GM12878 (cell line): ENCODE measurements around the gene PRKCE. TPM values are rescaled to one million over a fixed set of nuclear protein-coding genes. Genes with fewer than 3 reads are reported as not detected.

Experiments
- ATAC-seq: fragments of 200-7000 bp; cut with Tn5 transposase; 3 replicates; pipeline ENCODE4 v1.9.1; 2020; ENCODE audit warnings: mild to moderate bottlenecking, moderate library complexity
- BruUV-seq: library from RNA; stranded (reverse); fragments of 400-500 nt; replicated peaks from 2 replicates; lab custom pipeline; 2021; lab: Mats Ljungman, UMichigan
- CTCF ChIA-PET: fragments of 300-600 bp; sonication (Branson Sonifier 250); formaldehyde crosslinking; extraction: SDS; loops from one replicate; lab custom pipeline; 2021; ENCODE audit warnings: inconsistent platforms; lab: Yijun Ruan, JAX
- POLR2A ChIA-PET: fragments of 350-600 bp; formaldehyde crosslinking; extraction: SDS; loops from one replicate; lab custom pipeline; 2021; ENCODE audit warnings: inconsistent platforms; lab: Charles Lee
- RAD21 ChIA-PET: fragments of 300-600 bp; sonication (Branson Sonifier 250); formaldehyde crosslinking; loops from one replicate; lab custom pipeline; 2023; ENCODE audit warnings: antibody characterized with exemption; ENCODE audit not compliant: unreplicated experiment; lab: Charles Lee
- SMC1A ChIA-PET: fragments of 300-600 bp; sonication (Branson Sonifier 250); formaldehyde crosslinking; loops from one replicate; lab custom pipeline; 2023; ENCODE audit not compliant: unreplicated experiment, uncharacterized antibody; lab: Charles Lee
- DNase-seq: peaks from one replicate; pipeline ENCODE4 v3.0.0-alpha.2; 2011; ENCODE audit warnings: low read depth, low spot score
- FAIRE-seq: peaks from 3 replicates; lab custom pipeline; 2011; peaks lifted over from hg19 to GRCh38; lab: Jason Lieb, UNC
- H2AFZ ChIP-seq: 2 replicates; pipeline ENCODE4 v1.6.0; 2011; ENCODE audit warnings: low read depth, low read length, control low read depth; ENCODE audit not compliant: control insufficient read depth
- H3K27ac ChIP-seq: 2 replicates; pipeline ENCODE4 v1.5.1; 2011; ENCODE audit warnings: control low read depth; ENCODE audit not compliant: control insufficient read depth, insufficient read depth
- H3K27me3 ChIP-seq, 2 experiments: replicated peaks in 1 of 2; 2 replicates each; pipeline versions ENCODE4 v1.6.0 to v1.6.1; 2011; ENCODE audit warnings: low read length in 1 of 2; ENCODE audit not compliant: control insufficient read depth in 2 of 2, insufficient read depth in 2 of 2
- H3K36me3 ChIP-seq, 2 experiments: 2 replicates each; pipeline ENCODE4 v1.5.1; 2011; ENCODE audit warnings: low read length in 1 of 2; ENCODE audit not compliant: control insufficient read depth in 2 of 2, insufficient read depth in 2 of 2
- H3K4me1 ChIP-seq: 2 replicates; pipeline ENCODE4 v1.6.1; 2011; ENCODE audit warnings: mild to moderate bottlenecking, low read length, moderate library complexity, mixed read lengths; ENCODE audit not compliant: control insufficient read depth, insufficient read depth
- H3K4me2 ChIP-seq: 2 replicates; pipeline ENCODE4 v1.6.0; 2011; ENCODE audit warnings: control low read depth; ENCODE audit not compliant: control insufficient read depth, insufficient read depth
- H3K4me3 ChIP-seq: fragments of 200-600 bp; sonication (generic); 2 replicates; pipeline ENCODE4 v1.5.1; 2016
- H3K79me2 ChIP-seq: 2 replicates; pipeline ENCODE4 v1.6.0; 2011; ENCODE audit warnings: low read length; ENCODE audit not compliant: control insufficient read depth, insufficient read depth
- H3K9ac ChIP-seq: 2 replicates; pipeline ENCODE4 v1.8.0; 2011; ENCODE audit warnings: low read length, control low read depth, mixed read lengths; ENCODE audit not compliant: control insufficient read depth, insufficient read depth
- H3K9me3 ChIP-seq: replicated peaks from 3 replicates; pipeline ENCODE4 v1.5.1; 2011; ENCODE audit warnings: mild to moderate bottlenecking, low read length; ENCODE audit not compliant: control insufficient read depth, insufficient read depth
- H4K20me1 ChIP-seq: 2 replicates; pipeline ENCODE4 v1.6.0; 2011; ENCODE audit not compliant: control insufficient read depth, insufficient read depth
- BHLHE40 ChIP-seq, 2 experiments: fragments of 450-650 bp in 1 of 2; IDR thresholded peaks; 2 replicates each; pipeline ENCODE4 v1.6.1; 2011 to 2017; ENCODE audit warnings: low read depth in 2 of 2, borderline replicate concordance in 1 of 2, improper control_type of control experiment in 1 of 2, low read length in 1 of 2, mild to moderate bottlenecking in 1 of 2
- BMI1 ChIP-seq: fragments of 450-650 bp; IDR thresholded peaks from 2 replicates; pipeline ENCODE4 v1.6.1; 2016; ENCODE audit warnings: mild to moderate bottlenecking, moderate library complexity, borderline replicate concordance
- DPF2 ChIP-seq: fragments of 450-650 bp; IDR thresholded peaks from 2 replicates; pipeline ENCODE4 v1.6.1; 2017; ENCODE audit warnings: mild to moderate bottlenecking
- HSF1 ChIP-seq: fragments of 150-350 bp; IDR thresholded peaks from 2 replicates; pipeline ENCODE4 v1.6.1; 2014; ENCODE audit warnings: mild to moderate bottlenecking, low read depth, low read length
- IKZF2 ChIP-seq, 2 experiments: fragments of 450-650 bp; IDR thresholded peaks; 2 replicates each; pipeline ENCODE4 v1.6.1; 2017; ENCODE audit warnings: mild to moderate bottlenecking in 2 of 2, moderate library complexity in 2 of 2
- LARP7 ChIP-seq: fragments of 450-650 bp; IDR thresholded peaks from 2 replicates; pipeline ENCODE4 v1.6.1; 2017; ENCODE audit warnings: mild to moderate bottlenecking
- MAX ChIP-seq: IDR thresholded peaks from 2 replicates; pipeline ENCODE4 v1.6.1; 2012; ENCODE audit warnings: low read depth, low read length, improper control_type of control experiment
- MYB ChIP-seq: fragments of 150-350 bp; IDR thresholded peaks from 2 replicates; pipeline ENCODE4 v1.6.1; 2014; ENCODE audit warnings: mild to moderate bottlenecking, low read depth, low read length, borderline replicate concordance
- NFYB ChIP-seq: IDR thresholded peaks from 2 replicates; pipeline ENCODE4 v1.6.1; 2011; ENCODE audit warnings: low read depth, mild to moderate bottlenecking, low read length, improper control_type of control experiment, moderate library complexity; ENCODE audit not compliant: insufficient read depth
- NR2F1 ChIP-seq: fragments of 450-650 bp; conservative IDR thresholded peaks from 2 replicates; pipeline ENCODE4 v1.6.1; 2017; ENCODE audit warnings: mild to moderate bottlenecking
- RAD51 ChIP-seq: fragments of 450-650 bp; IDR thresholded peaks from 2 replicates; pipeline ENCODE4 v1.6.1; 2016; ENCODE audit warnings: moderate library complexity, mild to moderate bottlenecking, inconsistent platforms
- RBBP5 ChIP-seq: fragments of 200-600 bp; sonication (generic); conservative IDR thresholded peaks from 2 replicates; pipeline ENCODE4 v1.6.1; 2016
- RELA ChIP-seq: fragments of 450-650 bp; IDR thresholded peaks from 2 replicates; pipeline ENCODE4 v1.8.0; 2014; ENCODE audit warnings: borderline replicate concordance; ENCODE audit not compliant: partially characterized antibody
- SIX5 ChIP-seq: IDR thresholded peaks from 2 replicates; pipeline ENCODE4 v1.6.1; 2011; ENCODE audit warnings: mild to moderate bottlenecking, low read depth, low read length, moderate library complexity; ENCODE audit not compliant: severe bottlenecking
- TARDBP ChIP-seq: IDR thresholded peaks from 2 replicates; pipeline ENCODE4 v1.6.1; 2016; ENCODE audit warnings: borderline replicate concordance
- YBX1 ChIP-seq: fragments of 450-650 bp; IDR thresholded peaks from 2 replicates; pipeline ENCODE4 v1.6.1; 2016; ENCODE audit warnings: antibody characterized with exemption
- WGBS: methylation state at CpG from one replicate; pipeline ENCODE4 v1.1.6; 2016; ENCODE audit warnings: low lambda C conversion rate; ENCODE audit not compliant: insufficient replicate concordance, insufficient coverage; ENCODE audit errors: missing lambda C conversion rate; 5-methylcytosine and 5-hydroxymethylcytosine counted together
- in situ Hi-C: fragments of 300-500 bp; cut with MboI; formaldehyde crosslinking; loops from 9 replicates; pipeline ENCODE4 v1.14.3; 2018; ENCODE audit warnings: mixed read lengths
- intact Hi-C: fragments of 100-400 bp; cut with micrococcal nuclease; formaldehyde crosslinking; loops from one replicate; pipeline ENCODE4 v1.14.2; 2022; ENCODE audit not compliant: unreplicated experiment
- polyA plus RNA-seq, 11 experiments: library from polyadenylated mRNA; depleted of rRNA in 4 of 11; unstranded in 6 of 11; stranded (reverse) in 5 of 11; fragments of >200 nt; fragmentation: Nextera tagmentation in 4 of 11; fragmentation: Illumina TruSeq in 1 of 11; extraction: Ambion mirVana in 4 of 11; extraction: Trizol in 1 of 11; gene quantifications; 1 replicate in 1 of 11; 2 replicates in 10 of 11; pipeline versions ENCODE4 v1.2.1 to v1.2.3, GENCODE V29; 2011 to 2016; ENCODE audit warnings: inconsistent platforms in 2 of 11, missing spikeins in 2 of 11, low read depth in 1 of 11
- total RNA-seq, 4 experiments: library from RNA; depleted of rRNA in 3 of 4; stranded (reverse); fragments of >200 nt in 3 of 4; fragmentation: Illumina TruSeq in 1 of 4; extraction: Trizol in 1 of 4; gene quantifications; 2 replicates each; pipeline versions ENCODE4 v1.2.1 to v1.2.3, GENCODE V29; 2013 to 2021
- TF ChIP-seq, protein P1 (sequence below): fragments of 450-650 bp; IDR thresholded peaks from 2 replicates; pipeline ENCODE4 v1.6.1; 2018; ENCODE audit warnings: mild to moderate bottlenecking, low read depth, moderate library complexity; ENCODE audit not compliant: partially characterized antibody
- TF ChIP-seq, protein P2 (sequence below): IDR thresholded peaks from 2 replicates; pipeline ENCODE4 v1.6.1; 2011; ENCODE audit warnings: mild to moderate bottlenecking, low read depth, low read length, moderate library complexity; ENCODE audit not compliant: insufficient replicate concordance

The PRKCE gene
- total and polyA plus RNA-seq, 10 of the 15 experiments (the other 5 are each of a cell fraction or from before 2014, with no cell fraction given) = 2.6 to 28.2 (median 11.3) TPM

DNA sequence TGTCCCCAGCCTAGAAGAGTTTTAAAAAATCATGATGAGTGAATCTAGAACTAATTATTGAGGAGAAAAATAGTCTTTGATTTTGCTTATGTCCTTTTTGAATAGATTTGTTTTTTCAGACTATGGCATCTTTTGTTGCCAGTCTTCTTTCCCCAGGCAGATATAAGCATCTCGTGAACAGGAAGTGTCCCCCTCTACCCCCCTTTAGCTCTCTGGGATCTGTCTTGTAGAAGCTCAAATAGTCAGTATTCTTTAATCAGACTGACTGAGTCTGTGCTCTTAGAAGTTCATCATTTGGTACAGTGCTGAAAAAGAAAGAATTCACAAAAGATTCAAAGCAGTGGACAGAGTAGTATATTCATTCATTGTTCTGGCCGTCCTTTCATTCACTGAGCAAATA lies 10.4 kb downstream of the PRKCE start:
- Histone ChIP-seq H3K36me3 (no peaks in the 10 kb centered on the region; a peak in 2 of 4 replicates), H4K20me1 (no peaks in the 10 kb centered on the region), H2AFZ (no peak overlapping the region), H3K27ac (no peak overlapping the region), H3K9ac (no peak overlapping the region), H3K27me3 (no peaks in the 10 kb centered on the region), H3K79me2 (peaks cover 9% of the 10 kb centered on the region), H3K4me2 (no peak overlapping the region), H3K9me3 (no peaks in the 10 kb centered on the region), H3K4me3 (no peak overlapping the region), H3K4me1 (peaks cover 6% of the 10 kb centered on the region; the same call in 1 of the 2 replicates)
- no peak for FAIRE-seq
- POLR2A ChIA-PET = interaction anchor here (0.6 to 1.3 kb wide), 5 partner anchors 8 to 231 kb away, joined by 3 to 5 read pairs (median 4); no protein-coding TSS in a partner anchor
- WGBS = 73% methylated on average over 2 of the region's 2 CpGs
- no TSS peak for BruUV-seq
- no peak for ATAC-seq
- intact Hi-C loops = no loop called here
- no peak for TF ChIP-seq RBBP5
- no peak for TF ChIP-seq MYB
- TF ChIP-seq, protein P1, sequence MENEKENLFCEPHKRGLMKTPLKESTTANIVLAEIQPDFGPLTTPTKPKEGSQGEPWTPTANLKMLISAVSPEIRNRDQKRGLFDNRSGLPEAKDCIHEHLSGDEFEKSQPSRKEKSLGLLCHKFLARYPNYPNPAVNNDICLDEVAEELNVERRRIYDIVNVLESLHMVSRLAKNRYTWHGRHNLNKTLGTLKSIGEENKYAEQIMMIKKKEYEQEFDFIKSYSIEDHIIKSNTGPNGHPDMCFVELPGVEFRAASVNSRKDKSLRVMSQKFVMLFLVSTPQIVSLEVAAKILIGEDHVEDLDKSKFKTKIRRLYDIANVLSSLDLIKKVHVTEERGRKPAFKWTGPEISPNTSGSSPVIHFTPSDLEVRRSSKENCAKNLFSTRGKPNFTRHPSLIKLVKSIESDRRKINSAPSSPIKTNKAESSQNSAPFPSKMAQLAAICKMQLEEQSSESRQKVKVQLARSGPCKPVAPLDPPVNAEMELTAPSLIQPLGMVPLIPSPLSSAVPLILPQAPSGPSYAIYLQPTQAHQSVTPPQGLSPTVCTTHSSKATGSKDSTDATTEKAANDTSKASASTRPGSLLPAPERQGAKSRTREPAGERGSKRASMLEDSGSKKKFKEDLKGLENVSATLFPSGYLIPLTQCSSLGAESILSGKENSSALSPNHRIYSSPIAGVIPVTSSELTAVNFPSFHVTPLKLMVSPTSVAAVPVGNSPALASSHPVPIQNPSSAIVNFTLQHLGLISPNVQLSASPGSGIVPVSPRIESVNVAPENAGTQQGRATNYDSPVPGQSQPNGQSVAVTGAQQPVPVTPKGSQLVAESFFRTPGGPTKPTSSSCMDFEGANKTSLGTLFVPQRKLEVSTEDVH = no peak
- no peak for TF ChIP-seq MAX
- TF ChIP-seq DPF2 = no peak
- TF ChIP-seq NFYB = no peak
- no peak for TF ChIP-seq BHLHE40 (IDR thresholded peaks at IDR 0.05; ENCODE audit: borderline replicate concordance in 1 of 2, low read depth in 2 of 2, low read length in 1 of 2)
- no peak for TF ChIP-seq RELA
- no peak for TF ChIP-seq NR2F1
- no peak for TF ChIP-seq SIX5
- TF ChIP-seq IKZF2 (IDR thresholded peaks at IDR 0.05) = no peak
- no peak for TF ChIP-seq RAD51
- TF ChIP-seq BMI1 = no peak
- no peak for TF ChIP-seq HSF1
- TF ChIP-seq TARDBP = no peak
- no peak for TF ChIP-seq LARP7
- TF ChIP-seq, protein P2, sequence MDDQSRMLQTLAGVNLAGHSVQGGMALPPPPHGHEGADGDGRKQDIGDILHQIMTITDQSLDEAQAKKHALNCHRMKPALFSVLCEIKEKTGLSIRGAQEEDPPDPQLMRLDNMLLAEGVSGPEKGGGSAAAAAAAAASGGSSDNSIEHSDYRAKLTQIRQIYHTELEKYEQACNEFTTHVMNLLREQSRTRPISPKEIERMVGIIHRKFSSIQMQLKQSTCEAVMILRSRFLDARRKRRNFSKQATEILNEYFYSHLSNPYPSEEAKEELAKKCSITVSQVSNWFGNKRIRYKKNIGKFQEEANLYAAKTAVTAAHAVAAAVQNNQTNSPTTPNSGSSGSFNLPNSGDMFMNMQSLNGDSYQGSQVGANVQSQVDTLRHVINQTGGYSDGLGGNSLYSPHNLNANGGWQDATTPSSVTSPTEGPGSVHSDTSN = no peak
- TF ChIP-seq YBX1 = no peak
- SMC1A ChIA-PET = interaction anchor here (0.9 to 6.5 kb wide), 3 partner anchors 9 to 29 kb away, joined by 3 to 33 read pairs (median 7); partner anchors contain the start of gene PRKCE
- RAD21 ChIA-PET = interaction anchor here (1.5 to 1.6 kb wide), 2 partner anchors 8 to 174 kb away, joined by 3 to 4 read pairs; no protein-coding TSS in a partner anchor
- CTCF ChIA-PET = interaction anchor here (0.7 to 3.1 kb wide), 6 partner anchors 8 to 101 kb away, joined by 3 to 9 read pairs (median 4); no protein-coding TSS in a partner anchor
- in situ Hi-C loops = no loop called here
- DNase-seq = no peak
